H1 (cell line): ENCODE measurements around the gene TUBGCP2. TPM values are rescaled to one million over a fixed set of nuclear protein-coding genes. Genes with fewer than 3 reads are reported as not detected.

Experiments used
- CTCF ChIA-PET: fragments of 300-600 bp; sonication (Branson Sonifier 250); formaldehyde crosslinking; loops from one replicate; lab custom pipeline; 2021; ENCODE audit not compliant: partially characterized antibody; lab: Charles Lee
- POLR2A ChIA-PET: fragments of 300-600 bp; sonication (Branson Sonifier 250); formaldehyde crosslinking; loops from one replicate; lab custom pipeline; 2021; ENCODE audit warnings: inconsistent platforms; ENCODE audit not compliant: partially characterized antibody; lab: Charles Lee
- DNase-seq, 2 experiments: peaks; one replicate each; pipeline versions ENCODE4 v3.0.0 to v3.0.0-alpha.2; 2010 to 2022; ENCODE audit warnings: low spot score in 2 of 2, low read depth in 1 of 2, mixed read lengths in 1 of 2
- FAIRE-seq: peaks from 2 replicates; lab custom pipeline; 2011; peaks lifted over from hg19 to GRCh38; lab: Jason Lieb, UNC
- H2AFZ ChIP-seq: 2 replicates; pipeline ENCODE4 v1.8.1; 2012; ENCODE audit warnings: low read length, inconsistent platforms
- H2AK5ac ChIP-seq: 2 replicates; pipeline ENCODE4 v1.6.1; 2013; ENCODE audit warnings: low read depth, low read length
- H2BK120ac ChIP-seq: replicated peaks from 2 replicates; pipeline ENCODE3; 2013; ENCODE audit warnings: low read depth, low read length, inconsistent platforms
- H2BK12ac ChIP-seq: 2 replicates; pipeline ENCODE4 v1.6.1; 2013; ENCODE audit warnings: low read depth, low read length
- H2BK15ac ChIP-seq: 2 replicates; pipeline ENCODE4 v1.6.1; 2013; ENCODE audit warnings: low read length
- H2BK20ac ChIP-seq: 2 replicates; pipeline ENCODE4 v1.6.1; 2013; ENCODE audit warnings: low read length
- H2BK5ac ChIP-seq: 2 replicates; pipeline ENCODE4 v1.6.1; 2013; ENCODE audit warnings: low read depth, low read length
- H3K14ac ChIP-seq: 2 replicates; pipeline ENCODE4 v1.6.1; 2013; ENCODE audit warnings: inconsistent platforms; ENCODE audit not compliant: insufficient read length
- H3K18ac ChIP-seq: 2 replicates; pipeline ENCODE4 v1.6.1; 2013; ENCODE audit warnings: low read length; ENCODE audit errors: extremely low read depth
- H3K23ac ChIP-seq: 2 replicates; pipeline ENCODE4 v1.6.1; 2013; ENCODE audit warnings: inconsistent platforms; ENCODE audit not compliant: insufficient read length
- H3K23me2 ChIP-seq: 2 replicates; pipeline ENCODE4 v1.6.1; 2013; ENCODE audit warnings: low read depth, low read length
- H3K27ac ChIP-seq: 2 replicates; pipeline ENCODE4 v1.6.1; 2011; ENCODE audit warnings: low read depth, low read length, inconsistent platforms
- H3K27me3 ChIP-seq, 4 experiments: replicated peaks in 1 of 4; 1 replicate in 1 of 4; 2 replicates in 3 of 4; pipeline versions ENCODE4 v1.6.1 to v1.8.1; 2011 to 2013; ENCODE audit warnings: low read length in 3 of 4, mild to moderate bottlenecking in 3 of 4, inconsistent platforms in 2 of 4, mixed read lengths in 2 of 4, moderate library complexity in 1 of 4; ENCODE audit not compliant: control insufficient read depth in 3 of 4, insufficient read depth in 3 of 4; ENCODE audit errors: extremely low read depth in 1 of 4
- H3K36me3 ChIP-seq, 4 experiments: 2 replicates each; pipeline versions ENCODE4 v1.6.1 to v1.8.1; 2011 to 2013; ENCODE audit warnings: mild to moderate bottlenecking in 4 of 4, low read length in 3 of 4, moderate library complexity in 2 of 4, control low read depth in 1 of 4, inconsistent platforms in 1 of 4; ENCODE audit not compliant: insufficient read depth in 4 of 4, control insufficient read depth in 2 of 4
- H3K4ac ChIP-seq: replicated peaks from 2 replicates; pipeline ENCODE3; 2013; ENCODE audit warnings: low read length, low read depth, mixed read lengths, inconsistent platforms; ENCODE audit not compliant: insufficient read length
- H3K4me1 ChIP-seq, 4 experiments: replicated peaks in 1 of 4; 1 replicate in 1 of 4; 2 replicates in 3 of 4; pipeline versions ENCODE4 v1.6.1 to v1.8.1; 2011 to 2013; ENCODE audit warnings: low read length in 3 of 4, inconsistent platforms in 2 of 4, mixed read lengths in 1 of 4; ENCODE audit not compliant: insufficient read depth in 4 of 4, control insufficient read depth in 3 of 4
- H3K4me2 ChIP-seq, 2 experiments: 2 replicates each; pipeline versions ENCODE4 v1.6.1 to v1.8.1; 2011 to 2013; ENCODE audit warnings: low read depth in 2 of 2, low read length in 2 of 2, control low read depth in 1 of 2, inconsistent platforms in 1 of 2, mild to moderate bottlenecking in 1 of 2; ENCODE audit not compliant: insufficient read depth in 1 of 2
- H3K4me3 ChIP-seq, 4 experiments: fragments of 200-600, 300-600 bp in 1 of 4; sonication (generic), shearing (Covaris generic), sonication (Bioruptor Twin) in 1 of 4; 2 replicates each; pipeline versions ENCODE4 v1.5.1 to v1.8.1; 2011 to 2016; ENCODE audit warnings: low read length in 4 of 4, low read depth in 3 of 4, control low read depth in 2 of 4, inconsistent platforms in 2 of 4, mild to moderate bottlenecking in 2 of 4, mixed read lengths in 1 of 4, moderate library complexity in 1 of 4; ENCODE audit not compliant: insufficient read depth in 2 of 4; ENCODE audit errors: extremely low read depth in 1 of 4
- H3K56ac ChIP-seq: replicated peaks from 2 replicates; pipeline ENCODE3; 2013; ENCODE audit warnings: low read depth, mild to moderate bottlenecking, mixed read lengths, low read length, inconsistent platforms; ENCODE audit not compliant: insufficient read length
- H3K79me1 ChIP-seq: 2 replicates; pipeline ENCODE4 v1.6.1; 2013; ENCODE audit warnings: low read depth, low read length, control low read depth
- H3K79me2 ChIP-seq, 2 experiments: 2 replicates each; pipeline versions ENCODE4 v1.6.1 to v1.8.1; 2012 to 2013; ENCODE audit warnings: low read length in 2 of 2, mild to moderate bottlenecking in 2 of 2, inconsistent platforms in 1 of 2; ENCODE audit not compliant: insufficient read depth in 2 of 2, control insufficient read depth in 1 of 2
- H3K9ac ChIP-seq, 4 experiments: replicated peaks in 1 of 4; 1 replicate in 1 of 4; 2 replicates in 3 of 4; pipeline versions ENCODE4 v1.6.1 to v1.8.1; 2011 to 2013; ENCODE audit warnings: low read depth in 3 of 4, low read length in 3 of 4, control low read depth in 2 of 4, mild to moderate bottlenecking in 2 of 4, moderate library complexity in 2 of 4, inconsistent platforms in 1 of 4; ENCODE audit errors: extremely low read depth in 1 of 4
- H3K9me3 ChIP-seq, 2 experiments: 2 replicates each; pipeline versions ENCODE4 v1.6.1 to v1.8.1; 2012 to 2013; ENCODE audit warnings: mild to moderate bottlenecking in 2 of 2, moderate library complexity in 2 of 2, control low read depth in 1 of 2, inconsistent platforms in 1 of 2, low read depth in 1 of 2, low read length in 1 of 2, mixed read lengths in 1 of 2; ENCODE audit not compliant: insufficient read depth in 2 of 2
- H4K20me1 ChIP-seq, 2 experiments: replicated peaks in 1 of 2; 2 replicates each; pipeline versions ENCODE3 to v1.8.1; 2011 to 2013; ENCODE audit warnings: inconsistent platforms in 2 of 2, low read length in 2 of 2, mild to moderate bottlenecking in 1 of 2; ENCODE audit not compliant: insufficient read depth in 2 of 2, control insufficient read depth in 1 of 2
- H4K5ac ChIP-seq: 2 replicates; pipeline ENCODE4 v1.6.1; 2013; ENCODE audit warnings: low read length, low read depth, mixed read lengths, inconsistent platforms; ENCODE audit not compliant: insufficient read length
- H4K8ac ChIP-seq: 2 replicates; pipeline ENCODE4 v1.8.0; 2013; ENCODE audit warnings: mild to moderate bottlenecking, moderate library complexity, low read length, inconsistent platforms; ENCODE audit not compliant: insufficient read depth; ENCODE audit errors: extremely low read depth
- H4K91ac ChIP-seq: replicated peaks from 2 replicates; pipeline ENCODE3; 2013; ENCODE audit warnings: low read length, mixed read lengths, inconsistent platforms; ENCODE audit not compliant: insufficient read length
- ASH2L ChIP-seq: fragments of 200-600, 300-600 bp; sonication (generic); IDR thresholded peaks from one replicate; pipeline ENCODE4 v1.7.1; 2017; ENCODE audit warnings: low read length
- BACH1 ChIP-seq: IDR thresholded peaks from 2 replicates; pipeline ENCODE4 v1.6.1; 2012; ENCODE audit warnings: low read length, improper control_type of control experiment
- CBX8 ChIP-seq: fragments of 300-800, 300-1000 bp; sonication (generic); IDR thresholded peaks from 2 replicates; pipeline ENCODE4 v1.7.1; 2016; ENCODE audit warnings: low read depth, low read length, borderline replicate concordance
- HDAC2 ChIP-seq, 2 experiments: fragments of 300-600 bp in 1 of 2; sonication (generic) in 1 of 2; IDR thresholded peaks; 2 replicates each; pipeline ENCODE4 v1.6.1; 2011 to 2012; ENCODE audit warnings: low read depth in 2 of 2, low read length in 2 of 2, mild to moderate bottlenecking in 2 of 2, moderate library complexity in 2 of 2, borderline replicate concordance in 1 of 2, inconsistent platforms in 1 of 2
- KDM4A ChIP-seq: IDR thresholded peaks from one replicate; pipeline ENCODE4 v1.7.1; 2012; ENCODE audit warnings: low read depth, mild to moderate bottlenecking, moderate library complexity, low read length, inconsistent platforms; ENCODE audit not compliant: severe bottlenecking
- RXRA ChIP-seq: IDR thresholded peaks from 2 replicates; pipeline ENCODE4 v1.6.1; 2011; ENCODE audit warnings: low read depth, mild to moderate bottlenecking, low read length, moderate library complexity; ENCODE audit not compliant: insufficient read depth
- SIRT6 ChIP-seq: IDR thresholded peaks from one replicate; pipeline ENCODE4 v1.7.1; 2012; ENCODE audit warnings: low read length, inconsistent platforms
- SP2 ChIP-seq: IDR thresholded peaks from 2 replicates; pipeline ENCODE4 v1.6.1; 2012; ENCODE audit warnings: mild to moderate bottlenecking, low read length, inconsistent platforms
- SUZ12 ChIP-seq: fragments of 200-600 bp; sonication (generic); IDR thresholded peaks from 2 replicates; pipeline ENCODE4 v1.6.1; 2012; ENCODE audit warnings: mild to moderate bottlenecking, inconsistent platforms, low read length, moderate library complexity, mixed read lengths
- WGBS, 2 experiments: shearing (Covaris generic) in 1 of 2; methylation state at CpG; one replicate each; pipeline versions ENCODE4 v1.1.6 to v1.1.7; 2013 to 2015; ENCODE audit warnings: low lambda C conversion rate in 2 of 2, mixed read lengths in 2 of 2, inconsistent platforms in 1 of 2, low coverage in 1 of 2, missing lambda C conversion rate in 1 of 2; ENCODE audit not compliant: insufficient replicate concordance in 2 of 2, insufficient coverage in 1 of 2, insufficient read length in 1 of 2; ENCODE audit errors: extremely low coverage in 1 of 2, missing lambda C conversion rate in 1 of 2; 5-methylcytosine and 5-hydroxymethylcytosine counted together
- polyA plus RNA-seq, 7 experiments: library from polyadenylated mRNA; depleted of rRNA in 3 of 7; stranded (reverse) in 5 of 7; unstranded in 2 of 7; fragments of >200 nt in 5 of 7; fragments of 200-250 nt in 2 of 7; gene quantifications; 1 replicate in 5 of 7; 2 replicates in 1 of 7; 4 replicates in 1 of 7; pipeline versions ENCODE4 v1.2.1 to v1.2.3, GENCODE V29; 2011 to 2013; ENCODE audit warnings: missing spikeins in 2 of 7, mixed read lengths in 2 of 7
- total RNA-seq: library from RNA; stranded (reverse); fragmentation: NEBNext Ultra II Directional; extraction: Animal tissue kit (Norgen Biotek cat#: 25700); gene quantifications from 2 replicates; pipeline ENCODE4 v1.2.1, GENCODE V29; 2021
- TF ChIP-seq, protein P1 (sequence below): IDR thresholded peaks from 2 replicates; pipeline ENCODE4 v1.6.1; 2012; ENCODE audit warnings: inconsistent platforms
- TF ChIP-seq, protein P2 (sequence below): IDR thresholded peaks from 2 replicates; pipeline ENCODE4 v1.6.1; 2012; ENCODE audit warnings: inconsistent platforms

The TUBGCP2 gene
- total and polyA plus RNA-seq, 2 of the 8 experiments (the other 6 are each of a cell fraction or from before 2014, with no cell fraction given), result 34.9 to 51.9 TPM

DNA sequence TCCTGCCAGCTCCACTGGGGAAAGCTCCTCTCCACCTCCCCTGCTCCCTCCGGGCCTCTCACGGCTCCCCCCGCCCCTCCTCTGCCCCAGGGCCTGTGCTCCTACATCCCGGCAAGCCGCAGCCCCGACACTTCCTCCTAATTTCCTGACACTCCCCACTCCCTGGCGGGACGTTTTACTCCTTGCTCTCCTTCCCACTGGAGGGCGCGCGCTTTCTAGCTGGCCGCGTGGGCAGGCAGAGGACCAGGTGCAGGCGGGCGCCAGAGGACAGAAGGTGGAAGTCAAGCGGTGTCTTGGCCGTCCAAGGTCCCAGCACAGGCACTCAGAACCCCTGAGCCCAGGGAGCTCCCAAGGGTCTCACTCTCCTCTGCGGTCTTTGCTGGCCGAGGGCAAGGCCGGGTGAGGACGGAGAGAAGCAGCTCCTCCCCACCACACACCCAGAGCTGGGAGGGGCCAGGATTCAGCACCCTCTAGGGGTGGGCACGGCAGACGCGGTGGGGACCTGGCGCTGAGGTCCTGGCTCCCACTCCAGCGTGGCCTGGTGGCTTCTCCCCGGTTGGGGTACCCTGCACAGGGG is 51.1 kb downstream of the TUBGCP2 start:
- Histone ChIP-seq H2BK20ac (0 out of 2 replicates have a peak overlapping the region, but pooled peaks have one; percentile 21), H2AK5ac (no peak overlapping the region), H3K4me1 (peaks cover 0 to 19% (median 11%) of the 10 kb centered on the region in 4 experiments; a peak in 5 of 7 replicates), H3K79me2 (no peaks in the 10 kb centered on the region), H3K79me1 (no peaks in the 10 kb centered on the region), H3K4ac (no peak overlapping the region), H3K23ac (no peak overlapping the region), H2BK120ac (no peak overlapping the region), H4K5ac (peak overlapping the region; percentile 37), H3K9ac (no peak overlapping the region), H3K18ac (peak overlapping the region; percentile 7), H3K36me3 (no peaks in the 10 kb centered on the region), H3K27ac (no peak overlapping the region), H4K91ac (peak overlapping the region; percentile 68), H2BK12ac (no peak overlapping the region), H3K4me3 (peak overlapping the region; percentile 0 to 57 (median 32); a peak in 7 of 8 replicates), H3K27me3 (peaks cover 0 to 5% (median 4%) of the 10 kb centered on the region in 4 experiments; a peak in 6 of 7 replicates), H3K9me3 (no peaks in the 10 kb centered on the region), H3K4me2 (peak overlapping the region; percentile 49 to 81), H2BK5ac (peak overlapping the region; percentile 76; the same call in 1 of the 2 replicates), H3K23me2 (peaks cover 7% of the 10 kb centered on the region; the same call in 1 of the 2 replicates), H2BK15ac (no peak overlapping the region), H2AFZ (peak overlapping the region; percentile 48; the same call in 1 of the 2 replicates), H4K8ac (no peak overlapping the region; the same call in 1 of the 2 replicates), H3K14ac (no peak overlapping the region), H3K56ac (no peak overlapping the region), H4K20me1 (peaks cover 0 to 3% of the 10 kb centered on the region in 2 experiments)
- POLR2A ChIA-PET, result interaction anchor here (0.7 to 2.5 kb wide), 7 partner anchors 10 to 57 kb away, joined by 3 to 11 read pairs (median 3); no protein-coding TSS in a partner anchor
- no peak for FAIRE-seq
- CTCF ChIA-PET, result interaction anchor here (1.0 to 4.5 kb wide), 11 partner anchors 10 to 114 kb away, joined by 3 to 24 read pairs (median 5); partner anchors contain the start of gene ADAM8
- WGBS, 2 experiments, result 12% methylated on average over 26 of the region's 27 CpGs; no CpG with 5 or more reads in 1 of the 2 experiments
- DNase-seq, result peak in 1 of 2 experiments; percentile 79
- TF ChIP-seq SIRT6, result no peak
- no peak for TF ChIP-seq BACH1
- TF ChIP-seq ASH2L, result peak; percentile 56
- peak; percentile 40 for TF ChIP-seq KDM4A
- no peak for TF ChIP-seq RXRA
- TF ChIP-seq, protein P1, sequence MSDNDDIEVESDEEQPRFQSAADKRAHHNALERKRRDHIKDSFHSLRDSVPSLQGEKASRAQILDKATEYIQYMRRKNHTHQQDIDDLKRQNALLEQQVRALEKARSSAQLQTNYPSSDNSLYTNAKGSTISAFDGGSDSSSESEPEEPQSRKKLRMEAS, result peak; percentile 62
- TF ChIP-seq SP2, result no peak
- TF ChIP-seq, protein P2, sequence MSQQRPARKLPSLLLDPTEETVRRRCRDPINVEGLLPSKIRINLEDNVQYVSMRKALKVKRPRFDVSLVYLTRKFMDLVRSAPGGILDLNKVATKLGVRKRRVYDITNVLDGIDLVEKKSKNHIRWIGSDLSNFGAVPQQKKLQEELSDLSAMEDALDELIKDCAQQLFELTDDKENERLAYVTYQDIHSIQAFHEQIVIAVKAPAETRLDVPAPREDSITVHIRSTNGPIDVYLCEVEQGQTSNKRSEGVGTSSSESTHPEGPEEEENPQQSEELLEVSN, result 0 out of 2 replicates have a peak, but pooled peaks have one; percentile 21
- TF ChIP-seq CBX8, result no peak
- no peak for TF ChIP-seq SUZ12
- TF ChIP-seq HDAC2 (IDR thresholded peaks at IDR 0.05; ENCODE audit: borderline replicate concordance in 1 of 2, low read depth in 2 of 2, low read length in 2 of 2), result peak in 1 of 2 experiments; percentile 43; a peak in 1 of 4 replicates
